ENCODE data around the gene NKX1-1. TPM values are rescaled to one million over a fixed set of nuclear protein-coding genes. Genes with fewer than 3 reads are reported as not detected.
A peak's percentile ranks its signal among the peaks of the same experiment; 100 is the strongest.

NKX1-1 gene
- total RNA-seq, 3 donors from 2014 or later: not detected

DNA sequence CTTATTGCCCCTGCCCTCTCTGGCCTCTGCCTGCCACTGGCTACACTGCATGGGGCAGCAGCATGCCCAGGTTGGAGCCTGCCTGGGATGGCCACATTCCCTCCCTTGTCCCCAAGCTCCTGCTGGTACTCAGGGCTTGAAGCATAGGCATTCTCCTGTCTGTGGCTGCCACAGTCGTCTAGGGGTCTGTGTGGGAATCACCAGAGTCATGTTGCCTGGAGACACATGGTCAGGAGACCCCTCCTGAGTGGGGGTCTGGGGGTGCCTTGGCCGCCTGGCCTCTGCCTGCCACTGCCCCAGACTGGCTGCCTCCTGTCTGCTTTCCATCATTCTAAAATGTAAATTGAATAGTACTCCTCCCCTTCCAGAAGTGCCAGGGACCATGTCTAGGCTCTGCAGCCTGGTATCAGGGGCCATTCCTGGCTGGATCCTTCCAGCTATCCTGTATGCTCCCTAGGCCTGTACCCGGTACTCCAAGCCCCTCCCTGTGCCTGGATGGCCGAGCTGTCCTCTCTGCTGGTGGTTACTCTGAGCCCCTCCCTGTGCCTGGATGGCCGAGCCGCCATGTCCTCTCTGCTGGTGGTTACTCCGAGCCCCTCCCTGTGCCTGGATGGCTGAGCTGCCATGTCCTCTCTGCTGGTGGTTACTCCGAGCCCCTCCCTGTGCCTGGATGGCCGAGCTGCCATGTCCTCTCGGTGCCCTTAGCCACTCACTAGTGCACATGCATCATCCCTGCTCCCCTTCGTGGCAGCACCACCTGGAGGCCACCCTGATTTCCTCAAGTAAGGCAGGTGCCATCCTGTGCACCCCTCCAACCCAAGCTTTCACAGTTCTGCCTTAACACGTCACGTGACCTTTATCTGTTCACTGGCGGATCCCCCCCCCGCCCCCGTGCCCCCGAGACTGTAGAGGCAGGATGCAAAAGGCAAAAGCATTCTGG lies 5.5 kb upstream of the NKX1-1 start:
- H3K4me3 Mint-ChIP-seq: no peak overlapping the region
- peaks cover 8% of the 10 kb centered on the region for H3K4me1 Mint-ChIP-seq (ENCODE audit: low read depth)
- peaks cover 75% of the 10 kb centered on the region for H3K27me3 Mint-ChIP-seq (ENCODE audit: low read depth)
- ATAC-seq: no peak
- H3K36me3 Mint-ChIP-seq (ENCODE audit: insufficient read depth): no peaks in the 10 kb centered on the region
- no peaks in the 10 kb centered on the region for H3K9me3 Mint-ChIP-seq
- no peak for DNase-seq

DNA sequence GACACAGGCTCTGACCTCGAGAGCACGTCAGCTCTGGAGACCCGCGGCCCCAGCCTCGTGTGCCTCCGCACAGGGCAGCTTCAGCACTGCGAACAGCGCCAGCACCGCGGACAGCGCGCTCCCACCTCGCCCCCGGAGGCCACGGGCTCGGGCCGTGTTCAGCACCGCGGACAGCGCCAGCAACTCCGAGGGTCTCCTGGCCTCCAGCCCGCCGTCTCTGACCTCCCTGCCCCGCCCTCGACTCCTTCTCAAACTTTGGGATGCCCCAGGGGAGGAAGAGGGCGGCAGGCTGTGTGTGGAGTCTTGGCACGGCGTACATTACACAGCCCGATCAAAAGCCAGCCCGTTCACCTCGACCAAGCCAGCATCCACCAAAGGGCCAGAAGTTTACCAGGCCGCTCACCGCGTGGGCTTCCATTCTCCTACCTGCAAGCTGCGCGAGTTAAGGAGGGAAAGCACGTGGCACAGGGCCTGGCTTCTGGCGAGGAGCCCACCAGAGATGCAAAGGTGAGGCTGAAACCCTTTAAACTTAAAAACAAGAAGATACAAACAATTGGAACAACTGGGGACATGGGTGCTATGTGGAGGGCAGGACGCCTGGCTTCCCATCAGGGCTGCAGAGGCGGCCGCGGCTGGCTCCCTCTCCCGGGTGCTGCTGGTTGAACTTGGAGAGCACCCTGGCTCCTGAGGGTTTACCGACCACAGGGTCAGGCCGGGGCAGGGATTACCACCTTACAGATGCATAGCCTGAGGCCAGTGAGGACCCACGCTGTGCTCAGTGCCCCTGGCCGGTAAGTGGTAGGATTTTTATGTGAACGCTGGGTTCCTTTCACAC lies 4.5 kb upstream of the NKX1-1 start:
- peaks cover 68% of the 10 kb centered on the region for H3K27me3 Mint-ChIP-seq (ENCODE audit: low read depth)
- no peaks in the 10 kb centered on the region for H3K9me3 Mint-ChIP-seq
- no peaks in the 10 kb centered on the region for H3K36me3 Mint-ChIP-seq (ENCODE audit: insufficient read depth)

DNA sequence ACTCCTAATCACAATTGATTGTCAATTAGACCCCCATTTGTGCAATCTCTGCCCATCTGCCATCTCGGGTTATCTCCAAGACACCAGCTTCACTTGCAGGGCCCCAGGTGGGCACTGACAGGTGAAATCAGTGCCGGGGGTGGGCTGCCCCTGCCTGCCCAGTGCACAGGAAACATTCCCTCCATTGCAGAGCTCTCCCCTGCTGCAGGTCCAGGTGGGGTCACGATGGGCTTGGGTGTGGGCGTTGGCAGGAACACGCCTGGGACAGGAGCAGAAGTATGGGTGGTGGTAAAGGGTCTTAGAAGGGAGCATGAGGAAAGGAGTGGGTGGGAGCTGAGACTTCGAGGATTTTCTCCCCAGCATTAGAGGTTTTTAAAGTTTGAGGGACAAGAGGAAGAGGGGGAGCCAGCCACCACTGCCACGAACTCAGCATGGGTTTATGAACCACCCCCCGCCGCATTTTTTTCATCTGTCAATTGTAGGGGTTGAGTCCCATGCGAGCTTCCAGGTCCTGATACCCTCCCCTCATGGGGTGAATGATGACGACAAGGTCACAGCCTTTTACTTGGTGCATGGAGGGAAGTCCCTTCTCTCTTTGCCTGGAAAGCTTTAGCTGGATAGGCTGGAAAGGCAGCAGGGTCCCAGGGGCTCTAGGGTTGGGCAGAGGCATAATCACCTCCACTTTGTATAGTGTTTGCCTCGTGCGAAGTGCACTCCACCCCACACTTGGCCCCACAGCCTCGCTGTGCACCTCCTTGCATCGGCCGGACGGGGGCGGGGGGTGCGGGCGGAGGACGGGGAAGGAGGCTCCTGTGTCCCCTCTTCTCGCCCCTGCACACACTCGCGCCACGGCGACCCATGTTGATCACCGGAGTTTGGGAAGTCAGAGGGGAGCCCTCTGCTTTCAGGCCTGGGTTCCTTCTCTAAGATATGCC lies 3.5 kb upstream of the NKX1-1 start:
- H3K9me3 Mint-ChIP-seq: no peaks in the 10 kb centered on the region
- no peak for ATAC-seq
- H3K4me1 Mint-ChIP-seq (ENCODE audit: low read depth): peaks cover 8% of the 10 kb centered on the region
- no peak for DNase-seq
- no peak overlapping the region for H3K4me3 Mint-ChIP-seq
- peaks cover 66% of the 10 kb centered on the region for H3K27me3 Mint-ChIP-seq (ENCODE audit: low read depth)
- H3K36me3 Mint-ChIP-seq (ENCODE audit: insufficient read depth): no peaks in the 10 kb centered on the region

More for the DNA sequence above, 4.5 kb upstream of the NKX1-1 start:
- Mint-ChIP-seq H3K4me3 (no peak overlapping the region), H3K4me1 (ENCODE audit: low read depth) (peaks cover 8% of the 10 kb centered on the region)
- ATAC-seq: peak; percentile 47 to 59
- DNase-seq: peak; percentile 11

DNA sequence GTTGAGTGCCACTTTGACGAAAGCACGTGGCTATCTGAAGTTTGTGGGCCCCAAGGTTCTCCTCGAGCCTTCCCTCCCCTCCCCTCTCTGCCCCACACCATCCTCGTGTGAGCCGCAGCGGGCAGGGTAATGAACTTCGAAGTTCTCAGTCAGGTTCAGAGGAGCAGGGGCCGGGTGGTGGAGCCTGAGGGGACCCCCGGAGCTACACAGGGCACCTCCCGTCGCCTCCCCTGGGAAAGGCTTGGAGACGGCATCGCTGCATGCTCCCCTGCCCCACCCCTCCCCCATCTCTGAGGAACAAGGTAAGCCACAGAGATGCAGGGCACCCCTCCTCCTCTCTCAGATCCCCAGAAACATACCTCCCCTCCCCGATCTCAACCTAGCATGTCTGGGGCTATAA lies 2.8 kb upstream of the NKX1-1 start:
- peaks cover 70% of the 10 kb centered on the region for H3K27me3 Mint-ChIP-seq (ENCODE audit: low read depth)
- no peaks in the 10 kb centered on the region for H3K9me3 Mint-ChIP-seq
- DNase-seq: no peak
- H3K36me3 Mint-ChIP-seq (ENCODE audit: insufficient read depth): no peaks in the 10 kb centered on the region
- peaks cover 8% of the 10 kb centered on the region for H3K4me1 Mint-ChIP-seq (ENCODE audit: low read depth)
- no peak overlapping the region for H3K4me3 Mint-ChIP-seq
- no peak for ATAC-seq

DNA sequence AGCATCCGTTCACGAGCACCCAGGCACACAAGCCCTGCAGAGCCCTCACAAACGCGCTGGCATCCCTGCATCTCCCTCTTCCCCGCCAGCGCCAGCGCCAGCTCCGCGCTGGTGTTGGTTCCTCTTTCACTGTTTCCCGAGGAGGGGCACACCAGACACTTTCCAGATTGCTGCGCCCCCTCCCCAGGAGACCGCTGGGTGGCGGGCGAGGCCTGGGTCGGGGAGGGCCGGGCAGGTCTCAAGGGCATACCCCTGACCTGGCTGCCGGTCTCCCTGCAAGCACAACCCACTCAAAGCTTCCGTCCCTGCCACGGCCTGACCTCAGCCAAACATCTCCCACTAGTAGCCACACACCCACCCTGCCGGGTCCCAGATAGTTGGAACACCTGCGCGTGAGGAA lies 2.2 kb upstream of the NKX1-1 start:
- H3K36me3 Mint-ChIP-seq (ENCODE audit: insufficient read depth): no peaks in the 10 kb centered on the region
- ATAC-seq (no peak), DNase-seq (no peak)
- H3K4me3 Mint-ChIP-seq: no peak overlapping the region
- peaks cover 66% of the 10 kb centered on the region for H3K27me3 Mint-ChIP-seq (ENCODE audit: low read depth)
- no peaks in the 10 kb centered on the region for H3K9me3 Mint-ChIP-seq
- H3K4me1 Mint-ChIP-seq (ENCODE audit: low read depth): peaks cover 8% of the 10 kb centered on the region

DNA sequence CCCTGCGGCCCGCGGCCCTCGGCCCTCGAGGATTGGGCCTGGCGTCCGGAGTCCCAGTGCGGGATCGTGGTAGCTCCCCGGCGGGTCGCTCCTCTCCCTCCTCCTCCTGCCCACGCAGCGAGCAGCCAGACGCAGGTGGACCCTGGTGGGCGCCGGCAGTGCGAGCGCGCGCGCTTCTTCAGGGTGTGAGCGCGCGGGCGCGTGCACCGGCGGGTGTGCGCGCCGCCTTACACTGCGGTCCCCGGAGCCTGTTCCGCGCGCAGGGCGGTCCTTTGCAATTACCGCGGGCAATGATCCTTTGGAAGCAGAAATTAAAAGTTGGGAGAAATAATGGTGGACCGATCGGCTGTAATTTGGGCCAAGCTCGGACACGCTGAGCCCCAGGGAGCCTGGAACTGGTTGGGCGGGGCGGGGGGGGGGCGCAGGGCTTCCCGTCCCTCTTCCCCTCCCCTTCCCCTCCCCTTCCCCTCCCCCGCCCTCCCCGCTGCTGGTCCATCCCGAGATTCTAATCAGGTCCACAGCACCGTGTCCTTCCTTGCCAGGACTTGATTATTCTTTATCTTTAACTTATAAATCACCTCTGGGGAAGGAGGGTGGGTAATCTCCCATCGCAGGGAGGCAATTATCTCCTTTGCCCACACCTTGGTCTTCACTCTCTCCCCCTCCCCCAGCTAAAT lies 1.6 kb upstream of the NKX1-1 start:
- peaks cover 8% of the 10 kb centered on the region for H3K4me1 Mint-ChIP-seq (ENCODE audit: low read depth)

DNA sequence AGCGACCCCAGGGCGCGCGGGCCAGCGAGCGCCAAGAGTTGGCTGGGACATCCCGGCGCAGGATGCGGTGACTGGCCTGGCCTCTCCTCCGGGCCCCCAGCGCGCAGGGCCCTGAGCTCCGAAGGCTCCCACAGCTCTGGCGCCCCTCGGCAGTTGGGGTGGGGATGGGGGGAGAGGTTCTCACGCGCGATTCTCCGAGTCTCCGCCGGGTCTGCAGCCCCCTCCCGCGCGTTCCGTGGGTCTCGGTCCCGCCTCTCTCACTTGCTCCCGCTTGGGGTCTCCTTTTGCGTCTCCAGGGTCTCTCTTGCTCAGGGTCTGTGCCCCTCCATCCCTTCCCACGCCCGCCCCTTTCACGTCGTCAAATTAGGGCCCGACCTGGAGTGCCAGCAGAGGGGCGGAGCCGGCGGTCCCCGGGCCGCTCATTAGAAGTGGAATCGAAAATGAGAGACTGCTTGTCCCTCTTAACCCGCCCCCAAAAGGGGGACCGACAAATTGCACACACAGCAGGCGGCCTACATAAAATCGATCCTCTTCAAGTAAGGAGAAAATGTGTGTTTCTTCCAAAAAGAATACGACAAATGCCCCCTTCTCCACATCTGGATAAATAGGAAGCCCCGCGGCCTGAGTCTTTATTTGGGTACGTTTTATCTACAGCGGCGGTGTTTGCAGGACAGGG lies 877 bp upstream of the NKX1-1 start:
- H3K4me3 Mint-ChIP-seq: no peak overlapping the region
- peaks cover 57% of the 10 kb centered on the region for H3K27me3 Mint-ChIP-seq (ENCODE audit: low read depth)
- no peaks in the 10 kb centered on the region for H3K9me3 Mint-ChIP-seq
- DNase-seq (no peak), ATAC-seq (no peak)
- no peaks in the 10 kb centered on the region for H3K36me3 Mint-ChIP-seq (ENCODE audit: insufficient read depth)
- peaks cover 8% of the 10 kb centered on the region for H3K4me1 Mint-ChIP-seq (ENCODE audit: low read depth)

More for the DNA sequence above, 1.6 kb upstream of the NKX1-1 start:
- H3K27me3 Mint-ChIP-seq (ENCODE audit: low read depth): peaks cover 60% of the 10 kb centered on the region
- H3K9me3 Mint-ChIP-seq: no peaks in the 10 kb centered on the region
- H3K4me3 Mint-ChIP-seq: no peak overlapping the region
- no peak for ATAC-seq
- no peaks in the 10 kb centered on the region for H3K36me3 Mint-ChIP-seq (ENCODE audit: insufficient read depth)
- no peak for DNase-seq

DNA sequence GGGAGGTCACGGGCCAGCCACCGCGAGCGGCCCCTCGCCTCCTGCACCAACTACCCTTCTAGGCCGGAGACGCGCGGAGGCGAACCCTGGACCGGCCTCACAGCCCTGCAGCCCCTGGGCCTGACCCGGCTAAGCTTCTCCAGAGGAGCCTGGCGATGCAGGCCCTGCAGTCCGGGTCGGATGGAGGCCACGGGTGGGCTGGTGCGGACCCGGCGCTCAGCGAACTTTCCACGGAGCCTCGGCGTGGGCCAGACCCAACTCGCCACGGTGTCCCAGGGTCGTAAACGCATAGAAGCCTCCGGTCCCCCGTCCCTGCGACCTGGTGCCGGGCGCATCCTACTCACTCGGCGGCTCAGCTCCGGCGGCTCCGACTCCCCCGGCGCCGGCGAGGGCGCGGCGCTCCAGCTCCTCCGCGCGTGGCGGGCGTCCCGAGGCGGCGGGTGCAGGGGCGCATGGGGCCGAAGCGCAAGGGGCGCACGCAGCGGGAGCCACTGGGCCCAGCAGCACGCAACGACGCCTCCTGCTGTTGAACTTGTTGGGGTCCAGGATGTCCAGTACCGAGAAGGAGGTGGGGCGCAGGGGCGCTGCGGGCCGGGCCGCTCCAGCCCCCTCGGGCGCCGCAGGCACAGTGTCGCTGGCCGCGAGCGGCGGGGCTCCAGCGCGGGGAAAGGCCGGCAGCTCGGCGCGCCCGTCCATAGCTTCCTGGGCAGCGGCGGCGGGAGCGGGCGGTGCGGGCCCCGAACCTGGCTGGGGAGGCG lies 427 bp downstream of the NKX1-1 start:
- H3K9me3 Mint-ChIP-seq: no peaks in the 10 kb centered on the region
- H3K4me1 Mint-ChIP-seq (ENCODE audit: low read depth): peaks cover 10% of the 10 kb centered on the region
- peaks cover 54% of the 10 kb centered on the region for H3K27me3 Mint-ChIP-seq (ENCODE audit: low read depth)
- DNase-seq: no peak
- no peak overlapping the region for H3K4me3 Mint-ChIP-seq
- no peaks in the 10 kb centered on the region for H3K36me3 Mint-ChIP-seq (ENCODE audit: insufficient read depth)
- ATAC-seq: no peak

DNA sequence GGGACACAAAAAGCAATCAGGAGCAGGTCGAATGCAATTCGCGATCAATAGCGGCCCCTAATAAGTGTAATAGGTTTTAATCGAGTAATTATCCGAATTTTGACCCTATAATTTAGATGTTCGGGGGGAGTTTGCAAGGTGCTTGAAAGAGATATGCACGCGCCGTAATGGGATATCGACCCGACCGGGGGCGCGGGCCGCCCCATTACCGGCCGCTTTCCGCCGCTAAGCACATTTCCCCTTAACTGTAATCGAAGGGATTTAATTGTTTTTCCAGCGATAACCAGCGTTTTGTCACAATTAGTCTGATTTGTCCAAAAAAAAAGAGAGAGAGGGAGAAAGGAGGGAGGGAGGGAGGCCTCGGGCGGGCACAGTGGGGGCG lies 997 bp downstream of the NKX1-1 start:
- H3K4me3 Mint-ChIP-seq: no peak overlapping the region
- no peak for ATAC-seq
- no peak for DNase-seq
- H3K4me1 Mint-ChIP-seq (ENCODE audit: low read depth): peaks cover 10% of the 10 kb centered on the region
- H3K27me3 Mint-ChIP-seq (ENCODE audit: low read depth): peaks cover 55% of the 10 kb centered on the region
- no peaks in the 10 kb centered on the region for H3K36me3 Mint-ChIP-seq (ENCODE audit: insufficient read depth)
- H3K9me3 Mint-ChIP-seq: no peaks in the 10 kb centered on the region

DNA sequence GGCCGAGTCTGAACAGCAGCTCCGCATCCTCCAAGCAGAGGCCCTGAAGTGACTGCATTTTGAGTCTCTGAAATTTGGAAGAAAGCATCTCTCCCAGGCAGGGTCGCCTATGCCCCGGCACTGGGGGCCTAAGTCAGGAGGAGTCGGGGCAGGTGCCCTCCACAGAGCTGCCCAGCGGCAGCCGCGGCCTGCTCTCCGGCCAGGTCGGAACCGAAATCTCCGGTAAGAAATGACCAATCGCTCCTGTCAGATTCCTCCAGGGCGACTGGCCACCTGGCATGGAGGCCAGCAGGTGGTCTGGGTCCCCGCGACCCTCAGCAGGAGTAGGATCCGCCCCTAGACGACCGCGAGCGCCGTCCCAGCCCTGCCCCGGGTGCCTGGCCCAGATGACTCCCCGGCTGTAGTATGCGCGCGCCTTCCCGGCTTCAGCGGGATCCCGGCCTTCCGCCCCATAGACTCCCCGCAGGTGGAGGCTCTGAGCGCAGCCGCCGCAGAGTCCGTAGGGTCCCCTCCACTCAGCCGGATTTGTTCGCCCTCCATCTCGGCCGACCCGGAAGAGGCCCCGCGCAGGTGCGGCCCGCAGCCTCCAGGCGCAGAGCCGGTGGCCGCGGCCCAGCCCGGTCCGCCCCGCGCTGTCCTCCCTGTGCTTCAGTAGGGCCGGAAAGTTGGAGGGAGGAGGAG lies 1.5 kb downstream of the NKX1-1 start:
- no peak for DNase-seq
- H3K27me3 Mint-ChIP-seq (ENCODE audit: low read depth): peaks cover 59% of the 10 kb centered on the region
- H3K36me3 Mint-ChIP-seq (ENCODE audit: insufficient read depth): no peaks in the 10 kb centered on the region
- ATAC-seq: no peak
- H3K4me1 Mint-ChIP-seq (ENCODE audit: low read depth): peaks cover 12% of the 10 kb centered on the region
- no peaks in the 10 kb centered on the region for H3K9me3 Mint-ChIP-seq
- H3K4me3 Mint-ChIP-seq: no peak overlapping the region

DNA sequence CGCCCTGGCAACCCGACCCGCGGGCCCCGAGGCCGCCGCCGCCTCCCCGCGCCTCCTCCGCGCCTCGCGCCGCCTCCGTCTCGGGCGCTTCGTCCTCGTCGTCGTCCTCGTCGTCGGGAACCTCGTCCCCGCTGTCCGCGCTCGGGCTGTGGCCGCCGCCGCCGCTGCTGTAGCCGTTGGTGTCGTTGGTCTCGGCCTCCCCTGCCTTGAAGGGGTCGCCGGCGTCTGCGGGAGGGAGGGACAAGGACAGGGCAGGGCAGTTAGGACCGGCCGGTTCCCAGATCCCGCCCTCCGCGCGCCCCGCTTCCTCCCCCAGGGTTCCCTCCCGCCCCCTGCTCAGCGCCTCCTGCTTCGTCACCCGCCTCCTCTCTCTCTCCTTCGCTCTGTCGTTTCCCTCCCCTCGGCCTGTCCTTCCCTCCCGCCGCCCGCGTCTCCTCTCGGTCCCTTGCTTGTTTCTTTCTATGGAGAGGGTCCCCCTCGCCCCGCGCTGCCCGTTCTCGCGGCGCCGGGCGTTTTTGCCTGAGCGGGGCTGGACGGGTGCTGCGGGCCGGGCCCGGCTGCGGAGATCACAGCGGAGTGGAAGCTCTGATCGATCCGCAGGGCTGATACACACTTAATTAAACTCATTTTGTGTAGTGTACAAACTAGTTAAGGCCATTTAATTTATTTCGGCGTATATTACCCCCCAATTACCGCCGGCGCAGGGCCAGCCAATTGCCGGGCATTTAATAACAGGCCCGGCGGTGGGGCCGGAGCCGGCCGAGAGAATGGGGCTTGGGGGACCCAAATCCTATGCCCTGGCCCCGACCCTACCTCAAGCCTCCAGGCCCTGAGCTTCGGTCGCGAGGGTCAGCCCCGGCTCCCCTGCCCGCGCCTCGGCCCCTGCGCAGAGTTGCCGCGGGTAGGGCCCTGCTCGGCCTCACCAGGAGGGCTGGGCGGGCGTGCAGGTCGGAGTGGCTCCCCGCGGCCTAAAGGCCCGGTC lies 2.4 kb downstream of the NKX1-1 start:
- Mint-ChIP-seq H3K4me1 (ENCODE audit: low read depth) (peaks cover 12% of the 10 kb centered on the region), H3K36me3 (ENCODE audit: insufficient read depth) (no peaks in the 10 kb centered on the region), H3K4me3 (no peak overlapping the region), H3K27me3 (ENCODE audit: low read depth) (peaks cover 52% of the 10 kb centered on the region), H3K9me3 (no peaks in the 10 kb centered on the region)
- DNase-seq: peak; percentile 3
- peak in 1 of 2 donors; percentile 22 for ATAC-seq
